ENCODE measurements around the gene PRSS23. TPM values are rescaled to one million over a fixed set of nuclear protein-coding genes. Genes with fewer than 3 reads are reported as not detected.

Gene PRSS23
- total RNA-seq, 6 experiments from 2014 or later: 6.9 to 17.8 (median 9.4) TPM

DNA sequence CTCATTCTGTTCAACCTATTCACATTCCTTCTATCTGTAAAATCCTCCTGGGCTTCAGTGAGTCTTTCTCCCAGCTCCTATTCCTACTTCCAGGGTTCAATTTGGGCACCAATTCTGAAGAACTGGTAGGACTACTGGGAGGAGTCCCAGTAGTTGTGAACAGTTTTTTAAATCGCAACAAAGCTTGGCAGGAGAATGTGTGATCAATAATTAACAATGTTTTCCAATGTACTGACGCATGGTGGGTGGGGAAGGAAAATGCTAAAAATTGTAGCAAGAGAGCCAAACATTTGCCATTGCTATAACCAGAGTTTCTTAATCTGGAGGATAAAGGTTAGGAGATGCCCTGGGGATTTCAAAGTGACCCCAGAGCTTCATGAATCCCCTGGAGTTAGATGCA is 27.3 kb upstream of the PRSS23 start:
- Histone ChIP-seq H3K36me3 (no peaks in the 10 kb centered on the region), H3K4me1 (no peaks in the 10 kb centered on the region), H3K4me3 (no peak overlapping the region), H3K27ac (no peak overlapping the region), H3K9me3 (no peaks in the 10 kb centered on the region), H3K27me3 (no peaks in the 10 kb centered on the region)
- intact Hi-C loops (cut with DNase I): no loop called here
- ATAC-seq: peak in 2 of 4 donors; percentile 25 to 89
- WGBS (ENCODE audit: insufficient coverage, low coverage, low lambda C conversion rate, missing lambda C conversion rate): 13% methylated on average over 2 of the region's 2 CpGs
- DNase-seq: no peak
- TF ChIP-seq POLR2A (IDR thresholded peaks at IDR 0.05): no peak
- TF ChIP-seq, protein P1, sequence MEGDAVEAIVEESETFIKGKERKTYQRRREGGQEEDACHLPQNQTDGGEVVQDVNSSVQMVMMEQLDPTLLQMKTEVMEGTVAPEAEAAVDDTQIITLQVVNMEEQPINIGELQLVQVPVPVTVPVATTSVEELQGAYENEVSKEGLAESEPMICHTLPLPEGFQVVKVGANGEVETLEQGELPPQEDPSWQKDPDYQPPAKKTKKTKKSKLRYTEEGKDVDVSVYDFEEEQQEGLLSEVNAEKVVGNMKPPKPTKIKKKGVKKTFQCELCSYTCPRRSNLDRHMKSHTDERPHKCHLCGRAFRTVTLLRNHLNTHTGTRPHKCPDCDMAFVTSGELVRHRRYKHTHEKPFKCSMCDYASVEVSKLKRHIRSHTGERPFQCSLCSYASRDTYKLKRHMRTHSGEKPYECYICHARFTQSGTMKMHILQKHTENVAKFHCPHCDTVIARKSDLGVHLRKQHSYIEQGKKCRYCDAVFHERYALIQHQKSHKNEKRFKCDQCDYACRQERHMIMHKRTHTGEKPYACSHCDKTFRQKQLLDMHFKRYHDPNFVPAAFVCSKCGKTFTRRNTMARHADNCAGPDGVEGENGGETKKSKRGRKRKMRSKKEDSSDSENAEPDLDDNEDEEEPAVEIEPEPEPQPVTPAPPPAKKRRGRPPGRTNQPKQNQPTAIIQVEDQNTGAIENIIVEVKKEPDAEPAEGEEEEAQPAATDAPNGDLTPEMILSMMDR (IDR thresholded peaks at IDR 0.05): no peak

DNA sequence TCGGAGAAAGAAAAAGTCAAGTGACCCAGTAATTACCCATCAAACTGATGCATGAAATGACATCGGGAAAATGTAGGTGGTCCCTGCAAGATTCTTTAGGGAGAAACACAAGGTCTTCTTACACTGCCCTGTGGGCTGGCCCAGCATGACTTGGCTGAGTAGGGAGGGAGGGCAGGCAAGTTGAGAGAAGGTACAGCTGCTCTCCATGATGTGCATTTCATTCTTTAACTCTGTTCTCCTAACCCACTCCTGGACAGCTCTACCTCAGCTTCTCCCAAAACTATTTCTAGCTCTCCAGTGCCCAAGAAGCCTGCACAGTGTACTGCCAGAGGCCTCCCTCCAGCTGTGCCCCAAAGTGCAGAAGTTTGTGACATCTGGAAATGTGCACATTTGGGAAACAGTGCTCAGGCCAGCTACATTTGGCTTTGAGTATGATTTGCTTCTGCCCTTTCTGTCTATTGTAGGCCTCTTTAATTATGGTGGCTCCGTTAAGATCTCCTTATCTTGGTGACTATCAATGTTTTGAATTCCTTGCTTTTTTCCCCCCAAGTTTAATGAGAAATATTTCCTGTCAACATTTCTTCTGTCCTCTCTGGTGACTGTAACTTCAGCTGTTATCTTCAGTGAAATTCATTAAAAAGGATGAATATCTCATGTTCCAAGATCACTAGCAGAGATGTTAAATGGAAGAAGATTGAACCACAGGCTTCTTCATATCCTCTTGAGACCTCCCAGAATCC is 26.7 kb upstream of the PRSS23 start:
- no peaks in the 10 kb centered on the region for H3K9me3 ChIP-seq
- TF ChIP-seq, protein P1 (IDR thresholded peaks at IDR 0.05): no peak
- no peak for TF ChIP-seq POLR2A (IDR thresholded peaks at IDR 0.05)
- DNase-seq: no peak
- no peaks in the 10 kb centered on the region for H3K4me1 ChIP-seq
- no peak for ATAC-seq
- no peak overlapping the region for H3K27ac ChIP-seq
- no peaks in the 10 kb centered on the region for H3K36me3 ChIP-seq
- WGBS (ENCODE audit: insufficient coverage, low coverage, low lambda C conversion rate, missing lambda C conversion rate): 78% methylated on average over 3 of the region's 3 CpGs
- no peak overlapping the region for H3K4me3 ChIP-seq
- H3K27me3 ChIP-seq: no peaks in the 10 kb centered on the region
- intact Hi-C loops (cut with DNase I): no loop called here

DNA sequence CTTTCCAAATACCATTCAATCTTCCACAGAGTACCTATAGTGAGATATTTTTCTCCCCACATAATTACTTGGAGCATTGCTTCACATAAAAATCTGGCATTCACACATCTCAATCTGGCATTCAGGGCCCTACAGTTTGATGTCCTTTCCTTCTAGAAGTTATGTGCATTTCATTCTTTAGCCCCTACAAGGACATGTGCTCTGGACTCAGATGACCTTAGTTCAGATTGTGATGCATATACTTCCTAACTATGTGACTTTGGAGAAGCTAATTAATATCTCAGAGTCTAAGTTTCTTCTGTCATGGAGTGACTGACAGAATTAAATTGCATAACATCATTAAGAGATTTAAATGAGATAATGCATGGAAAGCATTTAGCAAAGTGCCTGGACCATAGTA is 25.9 kb upstream of the PRSS23 start:
- no peak for TF ChIP-seq POLR2A (IDR thresholded peaks at IDR 0.05)
- TF ChIP-seq, protein P1 (IDR thresholded peaks at IDR 0.05): no peak
- no peaks in the 10 kb centered on the region for H3K4me1 ChIP-seq
- intact Hi-C loops (cut with DNase I): no loop called here
- no peaks in the 10 kb centered on the region for H3K9me3 ChIP-seq
- no peak for DNase-seq
- no peaks in the 10 kb centered on the region for H3K27me3 ChIP-seq
- no peaks in the 10 kb centered on the region for H3K36me3 ChIP-seq
- ATAC-seq: no peak
- no peak overlapping the region for H3K27ac ChIP-seq
- no peak overlapping the region for H3K4me3 ChIP-seq

DNA sequence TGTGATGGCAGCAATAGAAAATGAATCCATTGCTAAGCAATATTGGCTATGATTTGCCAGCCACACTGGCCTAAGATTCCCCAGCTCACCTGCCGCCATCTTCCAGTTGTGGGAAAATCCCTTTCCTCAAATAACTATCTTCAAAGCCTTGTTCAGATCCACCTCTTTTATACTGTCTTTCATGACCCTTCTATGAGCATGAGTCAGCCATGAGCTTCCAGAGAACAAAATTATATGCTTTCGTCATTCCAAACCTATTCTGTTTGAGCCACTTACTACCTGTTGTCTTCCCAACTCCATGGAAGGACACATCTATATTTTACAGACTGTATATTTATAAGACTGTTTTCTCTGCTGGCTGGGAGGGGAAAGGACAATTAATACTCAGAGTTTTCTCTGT is 25.0 kb upstream of the PRSS23 start:
- H3K4me1 ChIP-seq: no peaks in the 10 kb centered on the region
- no peaks in the 10 kb centered on the region for H3K27me3 ChIP-seq
- DNase-seq: no peak
- intact Hi-C loops (cut with DNase I): no loop called here
- no peaks in the 10 kb centered on the region for H3K36me3 ChIP-seq
- 83% methylated on average over 2 of the region's 2 CpGs for WGBS (ENCODE audit: insufficient coverage, low coverage, low lambda C conversion rate, missing lambda C conversion rate)
- TF ChIP-seq, protein P1 (IDR thresholded peaks at IDR 0.05): no peak
- TF ChIP-seq POLR2A (IDR thresholded peaks at IDR 0.05): no peak
- no peaks in the 10 kb centered on the region for H3K9me3 ChIP-seq
- no peak overlapping the region for H3K4me3 ChIP-seq
- H3K27ac ChIP-seq: no peak overlapping the region
- no peak for ATAC-seq

DNA sequence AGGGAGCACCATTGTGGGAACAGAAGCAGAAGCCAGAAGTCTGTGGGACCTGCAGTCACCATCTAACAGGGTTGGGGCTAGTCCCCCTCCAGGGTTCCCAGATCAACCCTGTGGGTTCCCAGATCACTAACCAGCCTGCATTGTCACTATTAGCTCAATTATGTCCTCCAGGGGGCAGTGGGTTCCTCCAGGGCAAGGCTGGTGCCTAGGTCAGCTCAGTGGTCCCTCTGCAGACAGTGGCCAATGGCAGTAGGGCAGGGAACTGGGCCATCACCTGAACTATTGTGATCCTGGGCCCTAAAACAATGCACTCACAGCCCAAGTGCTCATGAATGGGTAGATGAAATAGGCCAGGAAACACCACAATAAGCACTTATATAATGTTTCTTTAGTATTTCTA is 18.8 kb upstream of the PRSS23 start:
- TF ChIP-seq POLR2A (IDR thresholded peaks at IDR 0.05): no peak
- TF ChIP-seq, protein P1 (IDR thresholded peaks at IDR 0.05): no peak
- Histone ChIP-seq H3K9me3 (no peaks in the 10 kb centered on the region), H3K4me3 (no peak overlapping the region), H3K27me3 (no peaks in the 10 kb centered on the region), H3K4me1 (no peaks in the 10 kb centered on the region), H3K36me3 (no peaks in the 10 kb centered on the region), H3K27ac (no peak overlapping the region)
- intact Hi-C loops (cut with DNase I): no loop called here
- no peak for ATAC-seq
- DNase-seq: no peak

Data from right lobe of liver (tissue), 6 donors.